ENCODE data around the gene MAN2B2. TPM values are rescaled to one million over a fixed set of nuclear protein-coding genes. Genes with fewer than 3 reads are reported as not detected.

The MAN2B2 gene
- total and polyA plus RNA-seq, 9 of the 15 experiments (the other 6 are each of a cell fraction or from before 2014, with no cell fraction given): 0.21 to 8.8 (median 3.7) TPM

DNA sequence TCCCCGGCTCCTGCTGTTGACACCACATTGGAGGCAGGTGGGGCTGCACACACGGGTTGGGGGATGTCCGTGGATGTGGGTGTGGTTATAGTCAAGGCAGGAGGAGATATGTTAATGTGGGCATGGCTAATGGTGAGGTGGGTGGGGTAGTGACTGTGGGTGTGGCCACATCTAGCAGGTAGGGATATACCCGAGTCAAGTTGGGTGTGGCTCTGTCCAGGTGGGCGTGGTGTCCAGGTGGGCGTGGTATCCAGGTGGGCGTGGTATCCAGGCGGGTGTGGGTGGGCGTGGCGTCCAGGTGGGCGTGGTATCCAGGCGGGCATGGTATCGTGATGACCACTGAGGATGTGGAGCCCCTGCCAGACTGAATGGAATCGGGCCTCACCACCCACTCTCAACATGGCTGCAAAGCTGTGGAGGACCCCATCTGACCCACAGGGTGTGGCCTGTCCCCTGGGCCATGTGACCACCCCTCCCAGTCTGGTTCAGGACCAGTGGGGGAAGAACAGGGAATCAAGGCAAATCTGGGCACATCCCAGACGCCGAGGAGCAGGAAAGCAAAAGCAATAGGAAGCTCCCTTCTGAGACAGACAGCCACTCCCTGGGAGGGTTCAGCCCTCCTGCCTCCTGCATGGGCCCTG lies 21.0 kb downstream of the MAN2B2 start (continued):
- TF ChIP-seq SRSF9 (IDR thresholded peaks at IDR 0.05; ENCODE audit: borderline replicate concordance, low read depth, low read length) (no peak), ZNF280B (CRISPR knock-in tag; IDR thresholded peaks at IDR 0.05) (no peak), SAP30 (IDR thresholded peaks at IDR 0.05; ENCODE audit: borderline replicate concordance, insufficient read depth, low read depth, low read length, poor library complexity, severe bottlenecking) (no peak), TBP (optimal IDR thresholded peaks at IDR 0.05; ENCODE audit: low read depth, low read length) (peak; percentile 47), SUPT5H (IDR thresholded peaks at IDR 0.05) (no peak), GATAD2A (IDR thresholded peaks at IDR 0.05) (no peak), E4F1 (CRISPR knock-in tag; IDR thresholded peaks at IDR 0.05; ENCODE audit: borderline replicate concordance) (no peak), PATZ1 (CRISPR knock-in tag; IDR thresholded peaks at IDR 0.05; ENCODE audit: borderline replicate concordance) (no peak), ZNF175 (CRISPR knock-in tag; IDR thresholded peaks at IDR 0.05; ENCODE audit: low read depth) (no peak), TOE1 (IDR thresholded peaks at IDR 0.05; ENCODE audit: borderline replicate concordance) (no peak), TOE1 (CRISPR knock-in tag; IDR thresholded peaks at IDR 0.05; ENCODE audit: borderline replicate concordance, low read depth) (no peak), TGIF2 (CRISPR knock-in tag; IDR thresholded peaks at IDR 0.05) (no peak), ZNF143 (CRISPR knock-in tag; IDR thresholded peaks at IDR 0.05) (no peak), OTX1 (CRISPR knock-in tag; IDR thresholded peaks at IDR 0.05) (no peak), CTCFL (IDR thresholded peaks at IDR 0.05; ENCODE audit: borderline replicate concordance, insufficient read depth, low read depth, low read length, poor library complexity, severe bottlenecking) (no peak)
- TF ChIP-seq, protein P1, sequence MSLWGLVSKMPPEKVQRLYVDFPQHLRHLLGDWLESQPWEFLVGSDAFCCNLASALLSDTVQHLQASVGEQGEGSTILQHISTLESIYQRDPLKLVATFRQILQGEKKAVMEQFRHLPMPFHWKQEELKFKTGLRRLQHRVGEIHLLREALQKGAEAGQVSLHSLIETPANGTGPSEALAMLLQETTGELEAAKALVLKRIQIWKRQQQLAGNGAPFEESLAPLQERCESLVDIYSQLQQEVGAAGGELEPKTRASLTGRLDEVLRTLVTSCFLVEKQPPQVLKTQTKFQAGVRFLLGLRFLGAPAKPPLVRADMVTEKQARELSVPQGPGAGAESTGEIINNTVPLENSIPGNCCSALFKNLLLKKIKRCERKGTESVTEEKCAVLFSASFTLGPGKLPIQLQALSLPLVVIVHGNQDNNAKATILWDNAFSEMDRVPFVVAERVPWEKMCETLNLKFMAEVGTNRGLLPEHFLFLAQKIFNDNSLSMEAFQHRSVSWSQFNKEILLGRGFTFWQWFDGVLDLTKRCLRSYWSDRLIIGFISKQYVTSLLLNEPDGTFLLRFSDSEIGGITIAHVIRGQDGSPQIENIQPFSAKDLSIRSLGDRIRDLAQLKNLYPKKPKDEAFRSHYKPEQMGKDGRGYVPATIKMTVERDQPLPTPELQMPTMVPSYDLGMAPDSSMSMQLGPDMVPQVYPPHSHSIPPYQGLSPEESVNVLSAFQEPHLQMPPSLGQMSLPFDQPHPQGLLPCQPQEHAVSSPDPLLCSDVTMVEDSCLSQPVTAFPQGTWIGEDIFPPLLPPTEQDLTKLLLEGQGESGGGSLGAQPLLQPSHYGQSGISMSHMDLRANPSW (CRISPR knock-in tag; IDR thresholded peaks at IDR 0.05): 0 out of 2 replicates have a peak, but pooled peaks have one; percentile 35

All from K562 (cell line).